K562 (cell line): ENCODE measurements around the gene SLC16A5. TPM values are rescaled to one million over a fixed set of nuclear protein-coding genes. Genes with fewer than 3 reads are reported as not detected.

Source experiments
- ATAC-seq: fragments of 200-7000 bp; cut with Tn5 transposase; 3 replicates; pipeline ENCODE4 v1.9.1; 2020; ENCODE audit warnings: moderate library complexity
- BruUV-seq: library from RNA; stranded (reverse); fragments of 400-500 nt; replicated peaks from 2 replicates; lab custom pipeline; 2021; lab: Mats Ljungman, UMichigan
- CTCF ChIA-PET: fragments of 300-600 bp; formaldehyde crosslinking; extraction: SDS; loops from one replicate; lab custom pipeline; 2021; ENCODE audit warnings: low intra/inter-chr PET ratio; lab: Yijun Ruan, JAX
- POLR2A ChIA-PET: fragments of 300-600, 350-650 bp; sonication (Branson Sonifier 250); formaldehyde crosslinking; extraction: SDS; loops from one replicate; lab custom pipeline; 2021; ENCODE audit warnings: antibody characterized with exemption, inconsistent platforms; lab: Yijun Ruan, JAX
- DNase-seq, 4 experiments: peaks; one replicate each; pipeline versions ENCODE4 v3.0.0 to v3.0.0-alpha.2; 2011 to 2018; ENCODE audit warnings: low spot score in 3 of 4, mixed read lengths in 3 of 4; ENCODE audit errors: extremely low read depth in 1 of 4
- FAIRE-seq: peaks from 2 replicates; lab custom pipeline; 2011; peaks lifted over from hg19 to GRCh38; lab: Jason Lieb, UNC
- H2AFZ ChIP-seq: 2 replicates; pipeline ENCODE4 v1.6.0; 2011; ENCODE audit warnings: low read depth, low read length, control low read depth, inconsistent platforms
- H3K27ac ChIP-seq: fragments of 200-600 bp; 3 replicates; pipeline ENCODE4 v1.8.0; 2011; ENCODE audit warnings: low read depth, mild to moderate bottlenecking, control low read depth, inconsistent platforms, low read length, moderate library complexity, mixed read lengths; ENCODE audit errors: extremely low read depth
- H3K27me3 ChIP-seq, 2 experiments: fragments of 300-600 bp in 1 of 2; 2 replicates in 1 of 2; 3 replicates in 1 of 2; pipeline versions ENCODE4 v1.6.0 to v1.8.0; 2011; ENCODE audit warnings: inconsistent platforms in 2 of 2, low read length in 2 of 2, mild to moderate bottlenecking in 1 of 2, mixed read lengths in 1 of 2, moderate library complexity in 1 of 2; ENCODE audit not compliant: control insufficient read depth in 2 of 2, insufficient read depth in 2 of 2
- H3K36me3 ChIP-seq: fragments of 300-600 bp; 3 replicates; pipeline ENCODE4 v1.8.0; 2011; ENCODE audit warnings: mild to moderate bottlenecking, low read length, inconsistent platforms; ENCODE audit not compliant: control insufficient read depth, insufficient read depth
- H3K4me1 ChIP-seq, 2 experiments: fragments of 200-600 bp in 1 of 2; replicated peaks in 1 of 2; 2 replicates in 1 of 2; 3 replicates in 1 of 2; pipeline versions ENCODE4 v1.5.1 to v1.8.0; 2011; ENCODE audit warnings: inconsistent platforms in 2 of 2, low read length in 2 of 2, mild to moderate bottlenecking in 1 of 2, mixed read lengths in 1 of 2, moderate library complexity in 1 of 2; ENCODE audit not compliant: control insufficient read depth in 2 of 2, insufficient read depth in 2 of 2
- H3K4me2 ChIP-seq: 2 replicates; pipeline ENCODE4 v1.6.1; 2011; ENCODE audit warnings: low read length, control low read depth, inconsistent platforms, mixed read lengths; ENCODE audit not compliant: insufficient read depth
- H3K4me3 ChIP-seq: fragments of 200-600 bp; sonication (generic), shearing (Covaris generic); 2 replicates; pipeline ENCODE4 v1.5.1; 2016; ENCODE audit warnings: control low read depth, inconsistent platforms
- H3K79me2 ChIP-seq: fragments of 200-600 bp; 3 replicates; pipeline ENCODE4 v1.8.0; 2011; ENCODE audit warnings: low read length, inconsistent platforms; ENCODE audit not compliant: control insufficient read depth, insufficient read depth
- H3K9ac ChIP-seq, 2 experiments: 2 replicates each; pipeline versions ENCODE4 v1.6.0 to v1.6.1; 2011; ENCODE audit warnings: low read depth in 2 of 2, low read length in 2 of 2, control low read depth in 1 of 2, inconsistent platforms in 1 of 2, mild to moderate bottlenecking in 1 of 2, mixed read lengths in 1 of 2; ENCODE audit not compliant: insufficient read depth in 1 of 2
- H3K9me1 ChIP-seq: one replicate; pipeline ENCODE4 v1.6.0; 2011; ENCODE audit warnings: inconsistent platforms, mild to moderate bottlenecking, low read length, moderate library complexity; ENCODE audit not compliant: control insufficient read depth, insufficient read depth
- H3K9me3 ChIP-seq: replicated peaks from 2 replicates; pipeline ENCODE4 v1.5.1; 2011; ENCODE audit warnings: low read depth, low read length, inconsistent platforms; ENCODE audit not compliant: control insufficient read depth, insufficient read depth
- H4K20me1 ChIP-seq: replicated peaks from 2 replicates; pipeline ENCODE4 v1.6.1; 2011; ENCODE audit warnings: low read length, inconsistent platforms, mixed read lengths; ENCODE audit not compliant: control insufficient read depth, insufficient read depth
- CEBPB ChIP-seq: fragments of 450-650 bp; IDR thresholded peaks from 2 replicates; pipeline ENCODE4 v1.6.1; 2016; ENCODE audit warnings: missing genetic modification characterization, missing compliant biosample characterization
- CEBPG ChIP-seq, 3 experiments: fragments of 200-800 bp in 1 of 3; sonication (Bioruptor generic) in 1 of 3; sonication (generic) in 1 of 3; formaldehyde crosslinking in 1 of 3; IDR thresholded peaks in 2 of 3; conservative IDR thresholded peaks in 1 of 3; 2 replicates each; pipeline versions ENCODE4 v1.6.1 to v1.8.0; 2016 to 2022; ENCODE audit warnings: missing compliant biosample characterization in 2 of 3, missing genetic modification characterization in 2 of 3, mild to moderate bottlenecking in 1 of 3, missing genetic modification reagents in 1 of 3
- CHD1 ChIP-seq: fragments of 200-600 bp; sonication (generic); IDR thresholded peaks from one replicate; pipeline ENCODE4 v1.6.1; 2012; ENCODE audit warnings: mild to moderate bottlenecking, moderate library complexity, low read length, inconsistent platforms
- FOXJ2 ChIP-seq: fragments of 200-800 bp; sonication (Bioruptor generic); IDR thresholded peaks from 2 replicates; pipeline ENCODE4 v1.6.1; 2016; ENCODE audit warnings: missing genetic modification characterization, missing compliant biosample characterization
- NELFE ChIP-seq: IDR thresholded peaks from 2 replicates; pipeline ENCODE4 v1.6.1; 2011; ENCODE audit warnings: mild to moderate bottlenecking; ENCODE audit not compliant: insufficient read depth, insufficient read length
- PHB2 ChIP-seq: fragments of 450-650 bp; IDR thresholded peaks from 2 replicates; pipeline ENCODE4 v1.6.1; 2017; ENCODE audit warnings: low read depth
- POU5F1 ChIP-seq: fragments of 150-350 bp; IDR thresholded peaks from 2 replicates; pipeline ENCODE4 v1.6.1; 2014; ENCODE audit warnings: borderline replicate concordance, low read length, low read depth, mild to moderate bottlenecking; ENCODE audit not compliant: partially characterized antibody
- PTTG1 ChIP-seq: fragments of 450-650 bp; IDR thresholded peaks from 2 replicates; pipeline ENCODE4 v1.6.1; 2016; ENCODE audit warnings: low read depth, mild to moderate bottlenecking, missing genetic modification characterization, missing compliant biosample characterization
- TARDBP ChIP-seq: fragments of 450-650 bp; IDR thresholded peaks from 2 replicates; pipeline ENCODE4 v1.6.1; 2016
- TCF7L2 ChIP-seq: fragments of 150-350 bp; IDR thresholded peaks from 2 replicates; pipeline ENCODE4 v1.6.1; 2016; ENCODE audit warnings: low read depth, mild to moderate bottlenecking, low read length, moderate library complexity
- U2AF2 ChIP-seq: fragments of 200-400 bp; formaldehyde crosslinking; optimal IDR thresholded peaks from 2 replicates; pipeline ENCODE3; 2017; ENCODE audit warnings: low read depth, mild to moderate bottlenecking, low read length
- ZEB2 ChIP-seq: fragments of 450-650 bp; IDR thresholded peaks from 2 replicates; pipeline ENCODE4 v1.6.1; 2016
- ZNF395 ChIP-seq: fragments of 200-800 bp; sonication (Bioruptor generic); IDR thresholded peaks from 2 replicates; pipeline ENCODE4 v1.6.1; 2017; ENCODE audit warnings: missing genetic modification characterization, missing compliant biosample characterization
- ZNF561 ChIP-seq: fragments of 450-650 bp; formaldehyde crosslinking; conservative IDR thresholded peaks from 2 replicates; pipeline ENCODE4 v1.4.0; 2020; ENCODE audit warnings: mild to moderate bottlenecking, moderate library complexity
- ZNF780A ChIP-seq: fragments of 250-450 bp; sonication (Bioruptor Pico); IDR thresholded peaks from 2 replicates; pipeline ENCODE4 v1.5.0; 2021; ENCODE audit warnings: mild to moderate bottlenecking
- WGBS: fragments of 100-300 bp; shearing (Covaris generic); methylation state at CpG from one replicate; pipeline ENCODE4 v1.1.6; 2016; ENCODE audit warnings: low coverage, mixed read lengths; ENCODE audit not compliant: insufficient coverage; ENCODE audit errors: missing lambda C conversion rate; 5-methylcytosine and 5-hydroxymethylcytosine counted together
- in situ Hi-C: fragments of 300-500 bp; cut with MboI; formaldehyde crosslinking; loops from 4 replicates; pipeline ENCODE4 v1.15.0; 2018; ENCODE audit warnings: inconsistent platforms, mixed read lengths
- intact Hi-C: fragments of 100-400 bp; cut with micrococcal nuclease; formaldehyde crosslinking; loops from 2 replicates; pipeline ENCODE4 v1.14.2; 2022
- polyA plus RNA-seq, 8 experiments: library from polyadenylated mRNA; depleted of rRNA in 4 of 8; stranded (reverse) in 5 of 8; unstranded in 3 of 8; fragments of >200 nt; fragmentation: Nextera tagmentation in 2 of 8; fragmentation: Illumina TruSeq in 1 of 8; extraction: Ambion mirVana in 2 of 8; extraction: Trizol in 1 of 8; gene quantifications; 2 replicates each; pipeline versions ENCODE4 v1.2.1 to v1.2.3, GENCODE V29; 2011 to 2014; ENCODE audit warnings: inconsistent platforms in 1 of 8, missing spikeins in 1 of 8
- total RNA-seq, 7 experiments: library from RNA; depleted of rRNA in 6 of 7; stranded (reverse); fragments of >200 nt in 6 of 7; fragmentation: Illumina TruSeq in 2 of 7; extraction: Trizol in 2 of 7; gene quantifications; 2 replicates each; pipeline versions ENCODE4 v1.2.1 to v1.2.3, GENCODE V29; 2011 to 2021; ENCODE audit warnings: low replicate concordance in 1 of 7
- TF ChIP-seq, protein P1 (sequence below): fragments of 450-650 bp; IDR thresholded peaks from 2 replicates; pipeline ENCODE4 v1.7.0; 2016; ENCODE audit warnings: borderline replicate concordance

Gene SLC16A5
- total and polyA plus RNA-seq, 9 of the 15 experiments (the other 6 are each of a cell fraction or from before 2014, with no cell fraction given): 0.06 to 2.6 (median 0.91) TPM

GRCh38 chr17:75047398-75048098 is 40.2 kb upstream of the SLC16A5 start (continued):
- TF ChIP-seq POU5F1 (no peak), NELFE (no peak), U2AF2 (no peak), ZNF561 (CRISPR knock-in tag) (no peak), CHD1 (peak; percentile 62), TARDBP (no peak), PHB2 (no peak), TCF7L2 (no peak), ZEB2 (no peak), FOXJ2 (tag) (no peak), ZNF780A (CRISPR knock-in tag) (no peak)

DNA sequence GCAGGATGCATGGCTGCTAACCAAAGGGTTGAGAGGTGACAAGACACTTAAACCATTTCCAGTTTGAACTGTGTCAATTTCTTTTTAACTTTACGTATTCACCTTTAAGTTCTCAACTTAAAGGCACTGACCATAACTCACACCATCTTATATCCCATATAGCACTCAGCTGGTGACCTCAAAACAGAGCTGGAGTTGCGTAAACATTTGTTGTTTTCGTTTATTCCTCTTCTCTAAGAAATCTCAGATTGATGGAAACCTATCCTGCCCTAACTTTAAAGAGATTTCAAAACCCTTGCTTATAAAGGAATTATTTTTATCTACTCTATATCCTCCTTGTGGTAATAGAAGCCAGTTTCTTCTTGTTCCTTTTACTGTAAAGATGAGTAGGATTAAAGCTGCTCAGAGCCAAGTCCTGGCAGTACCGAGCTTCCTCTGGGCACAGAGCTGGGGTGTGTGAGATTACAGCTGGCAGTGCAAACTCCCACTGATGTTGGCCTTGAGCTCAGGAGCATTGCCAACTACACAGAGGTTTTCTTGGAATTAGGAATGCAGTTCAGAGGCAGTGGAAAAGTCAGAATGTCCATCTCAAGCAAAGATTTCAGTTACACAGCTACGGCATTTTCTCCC is 39.4 kb upstream of the SLC16A5 start:
- H2AFZ ChIP-seq: no peak overlapping the region
- DNase-seq: no peak
- no peaks in the 10 kb centered on the region for H3K9me1 ChIP-seq
- WGBS: 23% methylated on average over 5 of the region's 5 CpGs
- peaks cover 11 to 15% of the 10 kb centered on the region in 2 experiments for H3K4me1 ChIP-seq
- ChIA-PET CTCF (interaction anchor here (1.1 kb wide), 1 partner anchor 82 kb away, joined by 3 read pairs; no protein-coding TSS in a partner anchor), POLR2A (interaction anchor here (0.5 to 3.1 kb wide), 16 partner anchors 8 to 684 kb away, joined by 3 to 23 read pairs (median 4); partner anchors contain the start of gene MRPL58)
- no peak overlapping the region for H3K27ac ChIP-seq
- ATAC-seq: no peak
- BruUV-seq: TSS peak; percentile 53
- no peak for FAIRE-seq
- peak overlapping the region; percentile 40 to 88; a peak in 3 of 4 replicates for H3K9ac ChIP-seq
- H3K79me2 ChIP-seq: peaks cover 48% of the 10 kb centered on the region
- no peaks in the 10 kb centered on the region; the same call in 1 of the 2 replicates for H4K20me1 ChIP-seq
- no peaks in the 10 kb centered on the region for H3K27me3 ChIP-seq
- H3K36me3 ChIP-seq: peaks cover 35% of the 10 kb centered on the region
- peak overlapping the region; percentile 100 for H3K4me3 ChIP-seq
- peak overlapping the region; percentile 96 for H3K4me2 ChIP-seq
- intact Hi-C loops: no loop called here
- in situ Hi-C loops: no loop called here
- no peaks in the 10 kb centered on the region for H3K9me3 ChIP-seq
- TF ChIP-seq PTTG1 (tag) (no peak), CEBPG (CRISPR knock-in tag; IDR thresholded peaks at IDR 0.05) (no peak), CEBPG (tag; conservative IDR thresholded peaks at IDR 0.05 in 1 of 2, IDR thresholded peaks at IDR 0.05 in 1 of 2) (0 out of 4 replicates have a peak, but pooled peaks of 1 of the 2 experiments have one; percentile 6), ZNF395 (CRISPR knock-in tag) (no peak), CEBPB (tag) (peak; percentile 31; the same call in 1 of the 2 replicates)
- TF ChIP-seq, protein P1, sequence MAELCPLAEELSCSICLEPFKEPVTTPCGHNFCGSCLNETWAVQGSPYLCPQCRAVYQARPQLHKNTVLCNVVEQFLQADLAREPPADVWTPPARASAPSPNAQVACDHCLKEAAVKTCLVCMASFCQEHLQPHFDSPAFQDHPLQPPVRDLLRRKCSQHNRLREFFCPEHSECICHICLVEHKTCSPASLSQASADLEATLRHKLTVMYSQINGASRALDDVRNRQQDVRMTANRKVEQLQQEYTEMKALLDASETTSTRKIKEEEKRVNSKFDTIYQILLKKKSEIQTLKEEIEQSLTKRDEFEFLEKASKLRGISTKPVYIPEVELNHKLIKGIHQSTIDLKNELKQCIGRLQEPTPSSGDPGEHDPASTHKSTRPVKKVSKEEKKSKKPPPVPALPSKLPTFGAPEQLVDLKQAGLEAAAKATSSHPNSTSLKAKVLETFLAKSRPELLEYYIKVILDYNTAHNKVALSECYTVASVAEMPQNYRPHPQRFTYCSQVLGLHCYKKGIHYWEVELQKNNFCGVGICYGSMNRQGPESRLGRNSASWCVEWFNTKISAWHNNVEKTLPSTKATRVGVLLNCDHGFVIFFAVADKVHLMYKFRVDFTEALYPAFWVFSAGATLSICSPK: no peak
